RCC 7860 (cell line): ENCODE results near the gene FREM1.

ENCODE experiments used
- DNase-seq: peaks from one replicate; pipeline ENCODE4 v3.0.0-alpha.2; 2015; ENCODE audit warnings: low spot score
- FAIRE-seq: peaks from 2 replicates; lab custom pipeline; 2012; peaks lifted over from hg19 to GRCh38; lab: Jason Lieb, UNC

FREM1 gene

DNA sequence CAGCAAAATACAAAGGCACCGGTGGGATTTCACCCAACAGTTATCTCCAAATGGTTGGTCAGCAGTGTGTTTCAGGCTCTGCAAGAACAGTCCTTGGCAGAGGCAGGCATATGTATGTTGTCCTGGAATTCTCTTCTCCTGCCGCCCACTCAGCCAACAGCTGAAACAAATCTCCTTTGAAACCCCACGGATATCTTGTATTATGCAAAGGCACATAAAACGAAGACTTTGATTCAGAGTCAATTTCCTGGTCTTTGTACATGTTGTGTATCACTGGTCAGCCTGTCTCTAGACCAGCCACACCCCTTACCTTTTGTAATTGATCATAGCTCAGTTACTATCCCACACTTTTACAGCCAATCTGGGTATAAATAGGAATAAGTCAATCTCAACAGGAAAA, 29.2 kb downstream of the FREM1 start:
- FAIRE-seq (no peak), DNase-seq (no peak)

DNA sequence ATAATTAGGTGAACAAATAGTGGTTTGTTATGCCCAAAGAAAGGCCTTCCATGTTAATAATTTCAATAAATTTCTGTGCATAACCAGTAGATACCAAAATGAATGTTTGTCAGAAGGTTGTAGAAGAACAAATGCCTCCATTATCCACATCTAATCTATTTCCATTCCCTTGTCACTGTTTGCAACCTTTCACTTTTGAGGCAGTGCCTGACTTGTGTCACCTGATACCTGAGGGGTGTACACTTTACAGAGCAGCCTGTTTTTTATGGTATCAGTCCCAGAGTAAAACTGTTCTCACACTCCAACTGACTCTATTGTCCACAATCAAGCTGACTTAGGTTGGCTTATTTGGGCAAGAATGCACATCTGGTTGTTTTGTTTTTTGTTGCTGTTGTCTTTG, 40.1 kb downstream of the FREM1 start:
- no peak for DNase-seq
- FAIRE-seq: no peak

DNA sequence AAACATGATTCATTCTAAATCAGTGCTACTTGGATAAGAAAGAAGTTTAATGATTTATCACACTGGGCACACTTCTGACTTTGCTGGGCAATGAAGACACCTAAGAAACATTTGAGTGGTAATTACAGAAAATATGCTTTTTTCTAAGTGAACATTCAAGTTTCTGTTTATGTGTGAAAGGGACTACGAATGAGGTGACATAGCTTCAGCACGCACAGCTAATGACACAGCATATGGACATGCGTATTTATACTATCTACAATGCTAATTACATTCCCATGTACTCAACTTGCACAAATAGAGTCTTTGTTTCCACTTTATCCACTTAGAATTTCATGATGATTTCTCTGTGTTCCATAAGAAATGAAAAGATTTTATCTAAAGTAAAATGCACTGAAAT, 40.6 kb downstream of the FREM1 start:
- DNase-seq (no peak), FAIRE-seq (no peak)

DNA sequence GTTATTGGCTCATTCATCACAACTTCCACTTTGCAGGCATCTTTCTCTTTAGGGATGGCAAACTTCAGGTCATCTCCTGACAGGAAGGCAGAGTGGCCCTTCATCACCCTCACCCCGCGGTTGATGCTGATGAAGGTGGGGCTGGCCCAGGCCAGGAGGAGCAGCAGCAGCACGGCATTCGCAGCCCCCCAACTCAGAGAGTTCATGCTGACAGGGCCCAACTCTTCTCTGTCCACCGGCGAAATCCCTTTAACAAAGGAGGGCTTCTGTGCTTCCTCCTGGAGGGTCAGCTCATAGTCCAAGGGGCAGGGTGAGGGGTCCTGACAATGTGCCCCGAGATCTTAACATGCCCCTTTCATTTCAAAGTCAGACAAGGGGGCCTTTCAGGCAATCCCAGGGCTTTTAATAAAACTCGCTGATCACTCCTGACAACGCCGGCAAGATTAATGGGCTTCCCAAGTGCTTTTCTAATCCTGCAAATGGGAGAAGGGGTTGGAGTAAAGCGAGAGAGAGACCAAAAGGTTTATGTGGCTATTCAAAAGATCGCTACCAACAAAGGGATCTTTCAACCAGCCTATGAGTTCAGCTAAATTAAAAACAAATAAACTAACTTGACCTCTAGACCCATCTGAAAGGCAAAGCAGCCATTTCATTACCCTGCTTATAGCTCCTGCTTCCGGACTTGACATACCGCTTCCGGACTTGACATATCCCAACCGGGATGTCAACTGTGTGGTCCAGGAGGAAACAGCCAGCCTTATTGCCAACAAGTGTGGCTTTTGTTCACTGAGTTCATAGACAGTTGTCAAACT, 41.2 kb downstream of the FREM1 start:
- DNase-seq (no peak), FAIRE-seq (no peak)

DNA sequence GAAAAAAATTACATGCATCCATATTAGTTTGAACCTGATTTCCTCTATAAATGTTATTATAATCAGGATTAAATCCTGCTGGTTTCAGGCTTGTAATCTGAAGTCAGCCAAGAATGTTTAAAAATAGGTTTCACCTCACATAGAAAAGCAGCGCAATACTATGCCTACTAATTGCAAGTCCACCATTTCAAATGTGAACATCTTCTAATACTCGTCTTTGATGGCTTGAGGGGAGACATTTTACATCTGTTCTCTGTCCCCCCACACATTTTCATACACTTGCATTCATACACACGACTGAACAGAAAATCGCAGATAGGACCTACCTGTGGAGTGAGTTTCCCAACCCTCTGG, 41.8 kb downstream of the FREM1 start:
- DNase-seq: no peak
- FAIRE-seq: no peak

DNA sequence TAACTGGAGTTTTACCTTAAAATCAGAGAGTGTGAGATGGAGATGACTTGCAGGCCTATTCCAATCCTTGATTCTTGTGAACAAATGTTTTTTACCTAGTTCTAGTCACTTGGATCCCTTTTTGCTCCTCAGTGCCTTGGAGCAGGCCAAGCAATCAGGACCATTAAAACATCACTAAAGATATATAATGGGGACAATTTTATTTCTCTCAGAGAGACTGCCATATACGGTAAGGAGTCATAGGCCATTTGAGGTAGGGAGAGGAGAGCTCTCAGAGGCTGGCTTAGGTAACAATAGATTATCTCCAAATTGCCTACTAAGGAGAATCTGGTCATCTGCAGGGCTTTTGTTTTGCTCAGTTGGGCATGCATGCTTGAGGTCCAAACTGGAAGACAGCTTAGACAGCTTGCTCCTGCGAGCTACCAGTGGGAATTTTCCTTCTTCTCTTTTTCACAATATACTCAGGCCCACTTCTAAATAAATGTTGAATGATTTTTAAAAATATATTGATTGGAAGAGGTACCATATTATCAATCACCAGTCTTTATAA, 44.0 kb downstream of the FREM1 start:
- FAIRE-seq: no peak

DNA sequence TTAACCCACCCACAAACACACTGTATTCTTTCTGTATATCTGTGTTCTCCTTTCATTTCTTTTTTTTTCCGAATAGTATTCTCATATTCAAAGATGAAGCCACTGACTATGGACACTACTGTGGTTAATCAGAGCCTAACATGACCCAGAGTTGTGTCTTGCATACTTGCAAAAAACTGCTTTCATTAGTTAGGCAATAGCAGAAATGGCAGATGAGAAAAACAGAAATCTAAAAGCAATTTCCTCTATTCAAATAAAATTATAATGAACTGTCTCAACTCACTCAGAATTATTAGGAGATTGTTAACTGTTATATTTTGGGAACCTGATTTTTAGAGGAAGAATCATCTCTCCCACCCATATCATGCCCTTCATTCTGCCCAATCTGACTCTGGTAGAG, 45.9 kb downstream of the FREM1 start:
- DNase-seq: no peak
- FAIRE-seq: no peak

More for the DNA sequence above, 44.0 kb downstream of the FREM1 start:
- DNase-seq: no peak

DNA sequence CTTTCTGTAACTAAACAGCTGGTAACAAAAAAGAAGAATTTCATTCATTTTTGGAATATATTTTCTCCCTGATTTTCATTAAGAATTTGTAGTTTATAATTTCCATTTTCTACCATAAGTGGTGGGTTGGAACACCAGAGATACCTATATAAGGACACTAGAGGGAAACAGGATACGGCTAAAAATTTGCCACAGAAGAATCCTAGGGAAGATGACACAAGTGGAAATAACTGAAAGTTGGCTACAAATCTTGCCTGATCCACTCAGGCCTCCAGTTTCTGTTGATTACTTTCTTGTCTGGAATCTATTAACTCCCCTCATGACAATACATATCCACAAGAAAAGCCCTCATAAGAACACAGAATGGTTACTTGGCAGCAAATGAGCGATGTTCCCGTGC, 46.8 kb downstream of the FREM1 start:
- no peak for FAIRE-seq
- no peak for DNase-seq

DNA sequence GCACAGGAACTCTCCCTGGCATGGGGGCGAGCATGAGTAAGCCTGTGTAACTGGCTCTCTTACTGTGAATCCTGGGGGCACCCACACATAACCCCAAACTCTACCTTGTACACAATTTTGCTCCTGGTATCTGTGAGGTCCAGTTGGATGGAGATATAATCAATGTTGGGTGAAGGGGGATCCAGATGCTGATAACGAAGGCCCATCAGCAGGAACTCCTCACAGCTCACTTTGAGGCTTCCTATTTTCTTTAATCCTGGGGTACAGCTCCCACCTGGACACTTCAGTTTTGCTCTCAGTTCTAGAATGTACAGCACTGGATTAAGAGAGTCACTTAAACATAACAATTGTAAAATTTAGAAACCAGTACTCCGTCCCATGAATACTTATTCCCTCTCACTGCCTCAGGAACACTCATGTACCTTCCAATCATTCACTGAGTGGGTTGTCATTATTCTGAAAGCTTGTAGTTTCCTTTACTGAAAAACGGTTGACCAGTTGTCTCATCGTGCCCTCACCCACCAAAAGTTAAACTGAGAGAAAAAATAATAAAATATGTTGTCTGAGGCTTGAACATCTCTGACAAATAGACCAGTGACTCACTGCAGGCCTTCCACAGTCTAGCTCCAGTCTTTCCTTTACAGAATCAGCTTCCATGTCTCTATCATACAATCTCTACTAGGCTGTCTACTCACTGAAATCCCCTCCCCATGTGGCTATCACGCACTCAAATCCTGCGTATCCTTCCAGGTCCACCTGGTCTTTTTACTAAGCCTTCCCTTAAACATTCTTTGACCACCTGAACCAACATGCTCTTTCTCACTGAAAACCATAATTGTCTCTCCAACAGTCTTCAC, 52.6 kb downstream of the FREM1 start:
- DNase-seq: no peak
- no peak for FAIRE-seq

DNA sequence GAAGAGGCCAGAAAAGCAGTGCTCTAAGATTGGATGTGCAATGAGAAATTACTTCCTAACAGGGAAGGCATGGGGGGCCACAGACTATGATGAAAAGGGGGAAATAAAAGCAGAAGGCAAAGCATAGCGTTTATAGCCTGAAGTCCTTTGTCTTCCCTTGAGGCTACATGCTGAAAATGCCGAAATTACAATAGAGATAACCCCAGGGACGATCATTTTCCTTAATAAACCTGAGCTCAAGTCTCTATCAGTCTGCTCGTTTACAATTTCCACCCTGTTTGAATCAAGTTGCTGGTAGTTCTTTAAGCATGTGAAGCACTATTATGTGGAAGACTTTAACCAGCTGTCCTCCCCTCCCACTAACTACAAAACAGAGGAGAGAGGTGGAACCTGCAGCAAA, 60.4 kb downstream of the FREM1 start:
- FAIRE-seq (no peak), DNase-seq (no peak)

DNA sequence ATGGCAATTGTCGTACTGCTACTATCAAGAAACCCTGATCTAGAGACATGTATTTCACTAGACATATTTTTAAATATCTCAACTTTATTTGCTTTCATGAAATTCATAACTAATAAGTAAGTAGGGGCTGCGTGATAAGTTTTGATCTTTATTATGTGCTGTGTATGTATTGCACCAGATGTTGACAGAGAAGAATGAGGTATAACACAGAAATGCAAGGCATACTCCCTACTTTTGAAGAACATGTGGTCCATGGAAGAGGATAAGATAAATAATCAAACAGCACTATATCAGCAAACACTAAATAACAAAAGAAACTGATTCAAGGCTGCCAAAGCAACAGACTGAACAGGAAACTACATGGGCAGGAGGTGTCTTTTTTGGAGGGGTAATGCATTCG, 60.9 kb downstream of the FREM1 start:
- DNase-seq: no peak
- FAIRE-seq: no peak

DNA sequence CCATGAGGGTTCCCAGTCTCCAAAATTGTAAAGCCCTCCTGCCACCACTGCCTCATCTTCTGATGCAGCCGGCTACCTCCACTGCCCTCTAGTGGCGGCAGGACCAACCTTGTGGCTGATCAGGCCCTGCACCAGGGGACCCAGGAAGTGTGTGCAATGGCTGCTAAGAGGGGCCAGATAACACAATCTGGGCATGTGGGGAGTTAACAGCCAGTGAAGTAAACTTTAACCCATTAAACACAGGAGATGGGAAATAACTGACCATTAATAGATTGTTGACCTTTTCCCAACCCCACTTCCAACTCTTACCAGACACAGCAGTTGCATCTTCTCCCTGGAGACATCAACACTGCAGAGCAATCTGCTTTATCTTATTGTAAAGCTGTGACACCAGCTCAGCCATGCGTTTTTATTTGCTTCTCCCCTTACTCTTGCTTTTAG, 63.3 kb downstream of the FREM1 start:
- DNase-seq (no peak), FAIRE-seq (no peak)

DNA sequence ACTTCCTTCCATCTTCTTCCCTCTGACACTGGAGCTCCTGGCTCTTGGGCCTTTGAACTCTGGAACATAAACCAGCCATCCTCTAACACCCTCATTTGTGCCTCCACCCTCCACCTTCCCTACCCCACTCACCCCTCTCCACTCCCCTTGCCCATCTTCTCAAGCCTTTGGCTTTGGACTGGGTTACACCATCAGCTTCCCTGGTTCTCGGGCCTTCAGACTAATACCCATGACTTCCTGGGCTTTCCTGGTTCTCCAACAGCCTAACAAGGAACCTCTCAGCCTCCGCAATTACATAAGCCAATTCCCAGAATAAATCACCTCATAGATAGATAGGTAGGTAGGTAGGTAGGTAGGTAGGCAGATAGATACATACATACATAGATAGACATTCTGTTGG, 67.1 kb downstream of the FREM1 start:
- DNase-seq: no peak
- no peak for FAIRE-seq

DNA sequence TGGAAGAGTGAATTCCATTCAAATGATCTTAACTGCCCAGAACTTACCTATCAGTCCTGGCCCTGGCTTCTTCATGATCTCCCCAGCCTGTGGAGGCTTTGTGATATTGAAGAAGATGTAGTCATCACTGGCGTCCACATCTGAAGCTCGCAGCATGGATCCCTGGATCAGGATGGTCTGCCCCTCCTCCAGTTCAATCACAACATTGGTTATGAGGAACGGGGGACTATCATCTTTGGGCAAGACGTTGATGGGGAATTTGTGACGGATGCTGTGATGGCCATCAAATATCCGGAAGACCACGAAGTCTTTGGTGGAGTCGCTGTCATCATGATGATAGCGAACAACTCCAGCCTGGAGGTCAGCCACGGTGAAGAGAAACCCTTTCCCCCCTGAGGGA, 68.0 kb downstream of the FREM1 start:
- DNase-seq: no peak
- FAIRE-seq: no peak

DNA sequence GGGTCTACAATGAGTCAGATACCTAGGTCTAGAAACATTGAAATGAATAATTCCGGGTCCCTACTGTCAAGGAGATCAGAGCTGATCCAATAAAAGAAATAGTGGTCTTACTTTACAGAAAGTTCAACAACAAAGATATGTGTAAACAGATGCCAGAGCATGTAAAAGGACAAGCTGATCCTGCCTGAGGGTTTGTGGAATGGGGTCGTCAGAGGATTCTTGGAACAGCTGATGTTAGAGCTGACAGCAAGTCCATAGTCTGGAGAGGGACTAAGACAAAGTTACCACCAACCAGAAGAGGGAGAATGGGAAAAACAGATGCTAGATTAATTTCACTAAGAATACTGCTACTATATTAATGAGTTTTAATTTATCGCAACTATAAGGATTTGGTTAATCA, 71.5 kb downstream of the FREM1 start:
- no peak for FAIRE-seq
- no peak for DNase-seq

DNA sequence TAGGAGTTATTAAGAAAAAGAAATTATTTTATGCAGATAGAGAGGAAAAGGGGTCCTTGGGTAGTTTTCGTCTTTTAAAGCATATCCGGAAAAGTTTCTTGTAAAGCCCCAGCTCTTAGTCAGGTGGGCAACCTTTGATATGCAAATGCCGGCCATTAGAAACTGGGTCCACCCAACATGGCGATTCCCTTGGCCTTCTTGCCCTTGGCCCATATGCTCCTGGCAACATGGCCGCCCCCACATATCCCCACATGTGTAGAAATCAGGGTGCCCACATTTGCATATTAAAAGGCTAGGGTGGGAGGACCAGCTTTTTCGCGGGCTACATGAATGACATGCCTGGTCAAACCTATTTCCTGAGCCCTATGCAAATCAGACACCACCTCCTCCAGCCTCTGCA, 73.3 kb downstream of the FREM1 start:
- DNase-seq (no peak), FAIRE-seq (no peak)

DNA sequence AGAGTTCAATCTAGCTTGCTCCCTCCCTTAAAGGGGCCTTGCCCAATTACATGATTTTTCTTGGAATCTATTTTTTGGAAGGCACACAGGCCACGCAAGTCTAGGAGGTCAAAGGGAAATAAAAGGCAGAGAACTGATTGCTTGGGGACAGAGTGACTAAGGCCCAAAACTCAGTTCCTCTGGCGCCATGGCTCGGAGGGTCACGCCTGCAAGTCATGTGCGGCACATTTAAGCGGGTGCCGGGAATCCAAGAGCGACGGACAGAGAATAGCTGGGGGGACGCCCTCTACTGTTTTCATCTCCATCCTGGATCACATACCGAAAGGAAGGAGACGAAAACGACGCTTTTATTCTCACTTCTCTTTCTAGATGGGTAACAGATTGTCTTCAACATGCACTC, 78.6 kb downstream of the FREM1 start:
- DNase-seq (no peak), FAIRE-seq (no peak)

DNA sequence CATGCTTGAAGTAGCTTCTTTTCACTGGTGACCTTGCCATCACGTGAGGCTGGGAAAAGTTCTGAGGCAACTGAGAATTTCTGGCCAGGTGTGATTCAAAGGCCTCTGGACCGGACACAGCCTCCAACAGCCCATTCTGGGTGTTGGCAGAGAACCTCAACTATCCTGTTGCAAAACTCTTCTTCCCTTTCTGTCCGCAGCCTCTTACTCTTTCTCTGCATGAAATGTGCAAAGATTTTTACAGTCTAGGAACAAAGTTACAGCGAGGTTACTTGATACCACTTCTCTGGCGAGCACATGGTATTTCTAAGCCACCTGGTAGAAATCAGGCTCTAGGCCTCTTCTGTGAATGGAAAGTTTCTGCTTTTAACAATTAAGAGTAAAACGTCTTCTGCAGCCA, 79.2 kb downstream of the FREM1 start:
- DNase-seq: no peak
- FAIRE-seq: no peak

DNA sequence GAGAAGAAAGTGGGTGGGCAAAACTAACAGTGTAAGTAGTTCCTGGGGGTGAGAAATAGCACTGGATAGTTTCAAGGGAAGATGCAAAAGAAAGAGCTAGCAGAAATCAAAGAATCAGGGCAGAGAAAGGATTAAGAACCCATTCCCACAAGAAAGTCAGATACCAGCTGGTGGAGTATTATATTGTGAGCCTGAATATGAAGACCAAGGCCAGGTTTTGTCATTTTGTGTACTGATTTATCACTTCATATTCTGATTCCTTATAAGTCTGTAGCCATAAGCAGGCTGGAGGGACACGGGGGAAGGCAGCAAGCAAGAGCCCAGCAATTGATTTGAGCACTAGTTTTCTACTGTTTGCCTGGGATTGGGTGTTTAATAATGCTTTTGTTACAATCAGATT, 80.2 kb downstream of the FREM1 start:
- FAIRE-seq (no peak), DNase-seq (no peak)

DNA sequence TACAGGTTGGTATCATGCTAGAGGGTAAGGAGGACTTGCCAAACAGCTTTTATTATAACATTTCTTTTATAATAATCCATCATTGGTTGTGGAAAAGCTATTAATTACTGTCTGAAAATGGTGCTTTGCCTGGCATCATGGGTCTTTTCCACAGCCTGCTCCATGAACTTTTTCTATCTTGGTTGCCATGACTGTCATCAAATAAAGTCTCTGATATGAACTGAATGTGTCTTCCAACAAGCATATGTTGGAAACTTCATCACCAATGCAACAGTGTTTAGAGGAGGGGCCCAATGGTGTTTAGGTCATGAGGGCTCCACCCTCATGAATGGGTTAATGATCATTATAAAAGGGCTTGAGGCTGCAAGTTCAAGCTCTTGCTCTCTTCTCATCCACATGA, 81.0 kb downstream of the FREM1 start:
- DNase-seq (no peak), FAIRE-seq (no peak)

DNA sequence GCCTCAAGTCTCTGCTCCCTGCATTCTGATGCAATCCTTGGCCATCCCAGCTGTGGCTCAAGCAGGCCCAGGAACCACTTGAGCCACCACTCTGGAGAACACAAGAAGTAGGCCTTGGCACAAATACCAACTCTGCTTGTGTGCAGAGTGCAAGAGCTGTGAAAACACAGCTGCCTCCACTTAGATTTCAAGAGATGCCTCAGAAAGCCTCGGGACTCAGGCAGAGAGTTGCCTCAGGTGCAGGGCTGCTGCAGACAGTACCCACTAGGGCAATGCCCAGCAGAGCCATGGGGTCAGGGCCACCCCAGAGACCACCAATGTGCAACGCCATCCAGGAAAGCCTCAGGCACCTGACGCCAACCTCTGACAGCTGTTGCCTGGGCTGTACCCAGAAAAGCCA, 82.4 kb downstream of the FREM1 start:
- FAIRE-seq: no peak
- no peak for DNase-seq

DNA sequence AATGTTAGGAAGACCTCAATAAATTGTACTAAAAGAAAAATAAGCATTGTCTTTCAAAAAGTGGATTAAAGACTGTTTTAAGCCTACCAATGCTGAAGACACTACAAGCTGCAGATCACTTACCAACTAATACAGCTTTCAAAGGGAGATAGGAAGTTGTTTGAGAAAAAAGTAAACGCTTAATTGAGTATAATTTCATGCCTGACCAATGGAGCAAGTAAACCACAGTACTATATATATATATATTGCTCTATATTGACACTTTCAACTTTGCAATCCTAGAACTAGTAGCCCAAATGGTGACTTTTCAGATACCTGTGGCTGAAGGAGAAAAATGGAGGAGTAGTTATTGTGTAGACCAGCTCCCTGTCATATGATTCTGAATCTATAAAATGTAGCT, 85.7 kb downstream of the FREM1 start:
- no peak for DNase-seq
- FAIRE-seq: no peak
